SK-N-SH (cell line): ENCODE data around the gene ANO10.

Experiments used
- CTCF ChIP-seq: fragments of 200-600 bp; sonication (generic); IDR thresholded peaks from 2 replicates; pipeline ENCODE4 v1.6.1; 2017; ENCODE audit warnings: antibody characterized with exemption, mild to moderate bottlenecking, moderate library complexity
- ELF1 ChIP-seq: IDR thresholded peaks from 2 replicates; pipeline ENCODE4 v1.4.0; 2012
- EP300 ChIP-seq, 2 experiments: IDR thresholded peaks; 2 replicates each; pipeline versions ENCODE4 v1.4.0 to v1.6.1; 2012; ENCODE audit warnings: borderline replicate concordance in 1 of 2, low read depth in 1 of 2, low read length in 1 of 2
- FOXM1 ChIP-seq: IDR thresholded peaks from 2 replicates; pipeline ENCODE4 v1.4.0; 2012; ENCODE audit warnings: low read depth, mild to moderate bottlenecking
- JUND ChIP-seq: IDR thresholded peaks from 2 replicates; pipeline ENCODE4 v1.4.0; 2012
- POLR2AphosphoS5 ChIP-seq: IDR thresholded peaks from 2 replicates; pipeline ENCODE4 v1.6.1; 2012; ENCODE audit warnings: low read depth, low read length
- SIN3A ChIP-seq: IDR thresholded peaks from 2 replicates; pipeline ENCODE4 v1.6.1; 2012; ENCODE audit warnings: low read depth, mild to moderate bottlenecking, low read length, moderate library complexity, borderline replicate concordance

GRCh38 chr3:43558171-43558570, 63.6 kb downstream of the ANO10 start:
- no peak for TF ChIP-seq EP300 (IDR thresholded peaks at IDR 0.05; ENCODE audit: borderline replicate concordance in 1 of 2, low read depth in 1 of 2, low read length in 1 of 2)
- TF ChIP-seq JUND: no peak
- TF ChIP-seq CTCF: no peak
- no peak for TF ChIP-seq SIN3A
- no peak for TF ChIP-seq FOXM1
- TF ChIP-seq ELF1: no peak
- no peak for TF ChIP-seq POLR2AphosphoS5
